RPMI7951 (cell line): ENCODE data around the gene FSHR. TPM values are rescaled to one million over a fixed set of nuclear protein-coding genes. Genes with fewer than 3 reads are reported as not detected.

Experiments
- DNase-seq: peaks from one replicate; pipeline ENCODE4 v3.0.0-alpha.2; 2012; ENCODE audit warnings: low read depth
- total RNA-seq: library from RNA; depleted of rRNA; stranded (reverse); fragments of >200 nt; shearing (Covaris generic); gene quantifications from 2 replicates; pipeline ENCODE4 v1.2.3, GENCODE V29; 2014; rRNA removed

Gene FSHR
- total RNA-seq = not detected in 2 replicates

- no peak for DNase-seq
Observed at GRCh38 chr2:49154140-49154539, at the start of gene FSHR. Gene FSHR (minus strand): TSS chr2:49154515. CDS start chr2:49154417, 98 bp downstream.

- DNase-seq = no peak
Observed at GRCh38 chr2:49199266-49199665, 45.0 kb upstream of the FSHR start.

- no peak for DNase-seq
Observed at GRCh38 chr2:49194701-49195100, 40.4 kb upstream of the FSHR start.

GRCh38 chr2:49192036-49192435 is 37.7 kb upstream of the FSHR start:
- DNase-seq = no peak

GRCh38 chr2:49189512-49190225 is 35.4 kb upstream of the FSHR start:
- no peak for DNase-seq

- DNase-seq = no peak
Observed at GRCh38 chr2:49186050-49186648, 31.8 kb upstream of the FSHR start.

- DNase-seq = no peak
Observed at GRCh38 chr2:49178656-49179055, 24.3 kb upstream of the FSHR start.

GRCh38 chr2:49177194-49177593 is 22.9 kb upstream of the FSHR start:
- no peak for DNase-seq

- DNase-seq = no peak
Observed at GRCh38 chr2:49175831-49176230, 21.5 kb upstream of the FSHR start.

GRCh38 chr2:49174750-49175149 is 20.4 kb upstream of the FSHR start:
- no peak for DNase-seq

- DNase-seq = no peak
Observed at GRCh38 chr2:49167131-49167530, 12.8 kb upstream of the FSHR start.

- no peak for DNase-seq
Observed at GRCh38 chr2:49165662-49166061, 11.3 kb upstream of the FSHR start.

GRCh38 chr2:49164729-49165128 is 10.4 kb upstream of the FSHR start:
- no peak for DNase-seq

GRCh38 chr2:49162151-49162550 is 7.8 kb upstream of the FSHR start:
- no peak for DNase-seq

- no peak for DNase-seq
Observed at GRCh38 chr2:49154891-49155290, 576 bp upstream of the FSHR start.

- DNase-seq = no peak
Observed at GRCh38 chr2:49153252-49153651, 1.1 kb downstream of the FSHR start.

- no peak for DNase-seq
Observed at GRCh38 chr2:49152824-49153223, 1.5 kb downstream of the FSHR start.

GRCh38 chr2:49146401-49146800 is 7.9 kb downstream of the FSHR start:
- DNase-seq = no peak

- no peak for DNase-seq
Observed at GRCh38 chr2:49131801-49132200, 22.5 kb downstream of the FSHR start.

- DNase-seq = no peak
Observed at GRCh38 chr2:49129034-49129433, 25.3 kb downstream of the FSHR start.

GRCh38 chr2:49123600-49123999 is 30.7 kb downstream of the FSHR start:
- no peak for DNase-seq

GRCh38 chr2:49122107-49122506 is 32.2 kb downstream of the FSHR start:
- DNase-seq = no peak

GRCh38 chr2:49113046-49113445 is 41.3 kb downstream of the FSHR start:
- no peak for DNase-seq

GRCh38 chr2:49111456-49111855 is 42.9 kb downstream of the FSHR start:
- no peak for DNase-seq
